ENCODE measurements around the gene MCOLN2.

GRCh38 chr1:85024736-85025135 lies 27.8 kb upstream of the MCOLN2 start:
- no peak for TF ChIP-seq POLR2A (IDR thresholded peaks at IDR 0.05; ENCODE audit: low read depth, low read length)
- TF ChIP-seq CTCF (conservative IDR thresholded peaks at IDR 0.05; ENCODE audit: low read depth, low read length), result no peak
- no peak for TF ChIP-seq SMC3 (IDR thresholded peaks at IDR 0.05; ENCODE audit: low read depth, low read length)
- no peak for TF ChIP-seq ELK1 (IDR thresholded peaks at IDR 0.05; ENCODE audit: borderline replicate concordance, low read depth, low read length)
- TF ChIP-seq RCOR1 (IDR thresholded peaks at IDR 0.05; ENCODE audit: insufficient replicate concordance, low read length), result no peak
- TF ChIP-seq USF2 (IDR thresholded peaks at IDR 0.05; ENCODE audit: low read depth, low read length), result no peak
- no peak for TF ChIP-seq MAZ (IDR thresholded peaks at IDR 0.05; ENCODE audit: borderline replicate concordance, low read depth, low read length)
- no peak for TF ChIP-seq BHLHE40 (IDR thresholded peaks at IDR 0.05; ENCODE audit: low read depth, low read length)

Measured in IMR-90 (cell line).